Stimulated activated naive CD8-positive, alpha-beta T cell treated with anti-CD3 and anti-CD28 coated beads, Interleukin-15, Interleukin-2, amounts not matched to agents 100 U/mL and 50 U/mL, for 24 hours (primary cell): ENCODE data around the gene CRTC3.

Experiments
- ATAC-seq: fragments of 150-1000 bp; cut with Tn5 transposase; one replicate; pipeline ENCODE4 v1.10.0; 2021
- DNase-seq: peaks from one replicate; pipeline ENCODE4 v3.0.0; 2021

CRTC3 gene

DNA sequence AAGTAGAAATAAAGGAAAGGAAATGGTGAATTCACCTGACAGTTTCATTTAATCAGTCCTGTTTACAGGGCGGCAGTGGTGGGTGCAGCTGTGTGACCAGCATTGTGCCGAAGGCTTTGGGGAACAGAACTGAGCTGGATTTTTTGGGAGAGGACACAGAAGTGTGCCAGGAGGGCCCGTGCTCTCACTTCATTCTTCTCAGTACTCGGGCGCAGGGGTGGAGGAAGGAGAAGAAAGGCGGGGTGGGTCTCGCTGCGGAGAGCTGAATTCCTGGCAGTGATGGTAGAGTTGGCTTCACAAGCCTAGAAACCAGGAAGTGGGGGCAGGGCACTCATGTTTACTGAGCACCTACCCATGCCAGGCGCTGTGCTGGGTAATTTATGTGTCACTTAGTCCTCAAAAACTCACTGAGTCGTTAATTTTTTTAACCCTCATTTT, 64.6 kb downstream of the CRTC3 start:
- peak; percentile 83 for DNase-seq
- ATAC-seq = peak; percentile 86

DNA sequence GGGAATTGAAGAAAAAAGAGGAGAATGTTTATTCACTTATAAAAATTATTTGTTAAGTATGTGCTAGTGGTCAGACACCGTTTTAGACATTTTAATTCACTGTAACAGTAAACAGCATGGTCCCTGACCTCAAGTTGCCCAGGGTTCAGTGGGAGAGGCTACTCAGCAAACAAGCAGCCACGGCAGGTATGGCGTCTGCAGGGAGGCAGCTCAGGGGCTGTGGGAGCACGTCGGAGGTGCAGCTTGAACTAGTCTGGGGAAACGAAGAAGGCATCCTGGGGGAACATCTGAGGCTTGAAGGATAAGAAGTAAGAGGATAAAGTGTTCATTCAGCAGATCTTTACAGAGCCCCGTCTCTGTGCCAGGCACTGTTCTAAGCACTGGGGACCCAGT, 66.0 kb downstream of the CRTC3 start:
- ATAC-seq = no peak
- no peak for DNase-seq

DNA sequence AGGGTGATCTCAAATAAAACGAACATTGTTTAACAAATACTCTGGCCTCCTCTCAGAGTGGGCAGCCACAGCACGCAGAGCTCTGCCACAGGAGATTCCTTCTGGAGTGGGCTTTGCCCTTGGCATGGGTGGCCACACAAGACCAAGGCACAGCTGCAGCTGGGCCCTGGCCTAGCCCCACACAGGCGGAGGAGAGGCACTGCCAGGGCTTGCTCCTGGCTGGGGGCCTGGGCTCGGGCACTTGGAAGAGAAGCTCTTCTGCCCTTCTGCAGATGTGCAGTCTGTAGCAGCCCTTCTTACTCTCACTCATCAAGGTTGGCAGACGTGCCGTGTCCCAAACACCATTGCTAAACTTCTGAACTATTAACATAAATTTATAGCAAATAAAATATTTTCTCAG, 67.2 kb downstream of the CRTC3 start:
- DNase-seq = no peak
- ATAC-seq = no peak

DNA sequence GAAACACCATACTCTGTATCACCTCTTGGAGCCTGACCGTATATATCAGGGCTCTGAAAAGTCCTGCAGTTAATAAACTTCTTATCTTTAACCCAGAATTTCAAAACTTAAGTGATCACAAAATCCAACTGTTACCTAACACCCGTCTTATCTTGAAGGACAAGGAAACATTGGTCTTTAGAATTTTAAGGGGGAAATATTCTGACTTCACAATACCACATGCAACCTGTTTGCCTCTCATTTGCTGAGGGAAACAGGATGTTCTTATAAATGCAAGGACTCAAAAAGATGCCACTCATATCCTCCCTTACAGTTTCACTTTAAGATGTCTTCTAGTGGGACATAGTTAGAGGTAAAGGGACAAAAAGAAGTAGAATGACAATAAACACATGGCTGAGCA, 67.9 kb downstream of the CRTC3 start:
- DNase-seq (no peak), ATAC-seq (peak; percentile 37)

- ATAC-seq = no peak
Observed at GRCh38 chr15:90598031-90598577, 68.4 kb downstream of the CRTC3 start.

GRCh38 chr15:90598679-90599078, 69.0 kb downstream of the CRTC3 start:
- DNase-seq (no peak), ATAC-seq (no peak)

More at GRCh38 chr15:90598031-90598577, 68.4 kb downstream of the CRTC3 start:
- peak; percentile 26 for DNase-seq

DNA sequence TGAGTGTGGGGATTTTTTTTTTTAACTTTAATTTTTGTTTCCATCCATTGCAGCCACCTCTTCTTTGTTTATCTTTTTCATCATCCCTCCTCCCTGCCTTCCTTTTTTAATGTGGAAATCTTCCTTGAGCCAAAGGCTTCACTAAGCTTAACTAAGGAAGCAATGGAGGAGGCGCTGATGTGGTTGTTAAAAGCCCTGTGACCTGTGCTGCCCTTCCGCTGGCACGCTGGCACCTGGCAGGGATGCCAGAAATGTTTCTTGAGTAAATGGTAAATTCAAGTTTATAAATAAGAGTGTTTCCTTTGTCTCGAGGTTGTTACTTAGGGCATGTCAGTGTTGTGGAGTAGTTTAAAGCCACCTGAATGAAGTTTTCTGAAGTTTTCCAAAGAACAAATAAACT, 69.4 kb downstream of the CRTC3 start:
- no peak for DNase-seq

DNA sequence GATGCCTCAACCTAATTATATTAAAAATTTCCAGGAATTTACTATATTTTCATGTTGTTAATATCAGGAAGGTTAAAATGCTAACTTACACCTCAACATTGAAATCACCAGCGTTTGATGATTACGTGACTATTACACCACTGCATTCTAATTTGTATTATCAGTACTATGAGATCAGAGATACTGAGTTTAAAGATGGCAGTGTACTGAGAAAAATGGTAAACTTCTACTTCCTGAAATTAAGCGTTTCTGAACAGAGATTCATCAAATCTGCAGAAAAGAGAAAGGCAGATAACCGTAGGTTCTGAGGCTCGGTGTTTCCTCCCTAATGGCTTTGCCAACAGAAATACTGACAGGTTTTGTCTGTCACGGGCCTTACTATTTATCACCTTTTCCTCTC, 69.9 kb downstream of the CRTC3 start:
- DNase-seq = no peak
- no peak for ATAC-seq

More for the DNA sequence above, 69.4 kb downstream of the CRTC3 start:
- no peak for ATAC-seq

GRCh38 chr15:90600954-90601353, 71.2 kb downstream of the CRTC3 start:
- ATAC-seq (no peak), DNase-seq (no peak)

DNA sequence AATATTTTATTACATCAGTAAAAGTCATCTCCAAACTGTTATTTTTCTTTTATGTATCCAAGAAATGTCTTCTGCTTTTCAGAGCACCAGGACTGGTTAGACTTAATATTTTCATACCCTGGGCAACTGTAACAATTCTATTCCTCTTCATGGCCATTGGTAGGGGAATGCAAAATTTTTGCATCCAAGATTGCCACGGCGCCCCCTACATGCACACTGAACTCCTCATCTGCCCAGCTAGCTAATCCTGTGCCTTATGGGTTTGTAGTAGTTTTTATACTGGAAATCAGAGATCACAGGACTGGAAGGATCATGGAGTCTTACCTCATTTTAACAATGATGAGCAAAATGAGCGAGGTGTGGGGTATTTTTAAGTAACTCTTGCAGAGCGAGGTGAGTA, 74.2 kb downstream of the CRTC3 start:
- DNase-seq (peak; percentile 60), ATAC-seq (no peak)

DNA sequence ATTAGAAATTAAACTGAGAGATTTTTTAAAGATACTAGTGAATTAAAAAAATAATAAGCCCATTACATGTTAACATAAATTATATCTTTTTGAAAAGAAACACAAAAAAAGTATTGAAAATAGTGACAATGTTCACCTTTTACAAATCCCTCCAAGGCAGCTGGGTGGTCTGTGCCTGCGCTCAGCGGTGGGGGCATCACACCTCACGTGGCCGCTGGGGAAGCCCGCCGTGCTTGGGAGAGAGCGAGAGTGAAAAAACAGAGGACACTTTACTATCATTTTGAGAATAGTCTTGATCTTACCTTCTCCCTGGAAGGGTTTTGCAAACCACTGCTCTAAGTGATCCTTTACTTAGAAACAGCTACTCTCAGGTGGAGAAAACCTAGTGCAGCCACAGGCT, 76.9 kb downstream of the CRTC3 start:
- DNase-seq (no peak), ATAC-seq (no peak)

- no peak for DNase-seq
Observed at GRCh38 chr15:90607361-90607760, 77.6 kb downstream of the CRTC3 start.

GRCh38 chr15:90609242-90610180, 79.8 kb downstream of the CRTC3 start:
- DNase-seq = no peak
- no peak for ATAC-seq

More at GRCh38 chr15:90607361-90607760, 77.6 kb downstream of the CRTC3 start:
- ATAC-seq = no peak

- ATAC-seq = no peak
- DNase-seq = no peak
Observed at GRCh38 chr15:90610190-90610589, 80.5 kb downstream of the CRTC3 start.

DNA sequence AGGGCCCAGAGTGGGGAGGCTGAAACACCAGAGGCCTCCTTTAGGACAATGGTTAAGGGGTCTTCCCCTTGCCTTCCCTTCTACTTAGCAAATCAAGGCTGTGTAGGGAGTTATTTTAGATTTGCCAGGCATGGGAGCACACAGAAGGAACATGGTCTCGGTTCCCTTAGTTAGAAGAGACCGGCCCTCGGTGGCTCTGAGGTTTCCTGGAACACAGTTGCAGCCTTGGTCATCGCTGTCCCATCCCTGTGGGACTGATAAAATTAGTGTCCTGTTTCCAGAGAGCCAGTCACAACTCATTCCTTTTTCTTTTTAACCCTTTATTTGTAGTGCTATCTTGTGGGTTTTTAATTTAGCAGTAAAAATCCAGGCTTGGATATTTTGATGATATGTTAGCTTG, 81.4 kb downstream of the CRTC3 start:
- ATAC-seq = no peak
- no peak for DNase-seq

- peak; percentile 69 for ATAC-seq
Observed at GRCh38 chr15:90617171-90617570, 87.4 kb downstream of the CRTC3 start.

DNA sequence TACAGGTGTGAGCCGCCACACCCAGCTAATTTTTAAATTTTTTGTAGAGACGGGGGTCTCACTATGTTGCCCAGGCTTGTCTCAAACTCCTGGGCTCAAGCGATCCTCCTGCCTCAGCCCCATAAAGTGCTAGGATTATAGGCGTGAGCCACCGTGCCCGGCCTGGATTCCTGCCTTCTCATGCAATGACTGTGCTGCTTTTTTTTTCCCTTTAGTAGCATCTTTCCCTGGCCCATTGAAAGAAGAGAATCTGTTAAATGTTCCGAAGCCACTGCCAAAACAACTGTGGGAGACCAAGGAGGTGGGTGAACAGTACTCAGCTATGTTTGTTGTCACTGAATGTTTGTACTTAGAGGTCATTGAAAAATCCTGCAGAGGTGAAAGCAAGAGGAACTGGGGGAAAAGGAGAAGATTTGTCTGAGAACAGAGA, 88.0 kb downstream of the CRTC3 start:
- no peak for ATAC-seq
- no peak for DNase-seq

More at GRCh38 chr15:90617171-90617570, 87.4 kb downstream of the CRTC3 start:
- no peak for DNase-seq

GRCh38 chr15:90618330-90619125, 88.8 kb downstream of the CRTC3 start:
- DNase-seq (no peak), ATAC-seq (no peak)

DNA sequence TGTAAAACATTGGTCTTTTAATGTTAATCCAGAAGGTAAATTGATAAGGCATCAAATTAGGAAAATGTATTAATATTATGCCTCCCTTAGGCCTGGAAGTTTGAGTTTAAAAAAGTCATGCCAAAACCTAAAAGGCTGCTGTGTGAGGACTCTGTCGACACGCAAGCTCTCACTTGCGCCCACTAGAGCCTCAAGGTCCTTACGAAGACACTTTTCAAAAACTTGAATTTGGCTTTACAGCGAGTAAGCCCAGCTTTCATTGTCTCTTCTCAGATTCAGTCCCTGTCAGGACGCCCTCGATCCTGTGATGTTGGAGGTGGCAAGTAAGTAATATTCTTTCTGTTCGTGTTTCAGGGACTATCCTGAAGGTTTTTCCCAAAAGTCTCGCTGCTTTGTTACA, 89.7 kb downstream of the CRTC3 start:
- DNase-seq = no peak
- ATAC-seq = no peak

DNA sequence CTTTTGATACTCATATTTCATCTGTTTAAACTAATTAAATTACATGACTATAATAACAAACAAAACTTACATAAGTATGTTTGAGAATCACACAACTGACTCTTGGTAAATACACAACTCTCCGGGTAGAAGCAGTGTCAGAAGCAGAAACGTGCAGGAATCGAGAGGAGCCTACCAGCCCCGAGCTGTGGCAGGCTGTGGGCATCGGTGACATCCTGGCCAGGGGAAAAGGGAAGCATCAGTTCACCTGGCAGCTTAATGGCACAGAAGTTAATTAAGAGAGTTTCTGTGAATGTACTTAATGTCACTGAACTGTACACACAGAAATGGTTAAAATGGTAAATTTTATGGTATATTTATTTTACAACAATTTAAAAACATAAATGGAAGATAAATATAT, 90.2 kb downstream of the CRTC3 start:
- no peak for ATAC-seq
- no peak for DNase-seq

GRCh38 chr15:90620379-90621067, 90.8 kb downstream of the CRTC3 start:
- DNase-seq = peak; percentile 27

DNA sequence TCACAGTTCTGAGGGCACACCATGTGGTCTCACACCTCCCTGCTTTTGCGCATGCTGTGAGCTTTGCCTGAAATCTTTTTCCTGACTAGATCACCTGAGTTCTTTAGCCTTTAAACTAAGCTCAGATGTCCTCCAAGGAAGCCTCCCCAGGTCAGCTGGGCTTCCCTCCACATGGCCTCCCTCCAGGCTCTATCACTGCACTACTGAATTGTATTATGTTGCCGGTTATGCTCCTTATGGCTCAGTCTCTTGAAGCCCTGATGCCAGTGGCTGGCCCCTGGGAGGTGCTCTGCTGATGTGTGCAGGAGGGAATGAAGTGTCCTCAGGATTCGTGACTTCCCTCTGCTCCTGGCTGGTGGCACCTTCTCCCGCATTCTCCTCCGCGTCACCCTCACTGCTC, 94.1 kb downstream of the CRTC3 start:
- no peak for ATAC-seq
- no peak for DNase-seq

More at GRCh38 chr15:90620379-90621067, 90.8 kb downstream of the CRTC3 start:
- ATAC-seq = peak; percentile 25
